Ramos (cell line): ENCODE data around the gene SEBOX.
"Not testable (repeated sequence)": the region's sequence is repeated elsewhere in the genome, so short reads cannot be mapped to it uniquely, and the experiment has no call there.

Source experiments
- in situ Hi-C: fragments of 300-500 bp; cut with MboI; formaldehyde crosslinking; loops from one replicate; pipeline ENCODE4 v1.14.3; 2022; ENCODE audit warnings: low sequenced_read_pairs; ENCODE audit not compliant: unreplicated experiment

SEBOX gene

DNA sequence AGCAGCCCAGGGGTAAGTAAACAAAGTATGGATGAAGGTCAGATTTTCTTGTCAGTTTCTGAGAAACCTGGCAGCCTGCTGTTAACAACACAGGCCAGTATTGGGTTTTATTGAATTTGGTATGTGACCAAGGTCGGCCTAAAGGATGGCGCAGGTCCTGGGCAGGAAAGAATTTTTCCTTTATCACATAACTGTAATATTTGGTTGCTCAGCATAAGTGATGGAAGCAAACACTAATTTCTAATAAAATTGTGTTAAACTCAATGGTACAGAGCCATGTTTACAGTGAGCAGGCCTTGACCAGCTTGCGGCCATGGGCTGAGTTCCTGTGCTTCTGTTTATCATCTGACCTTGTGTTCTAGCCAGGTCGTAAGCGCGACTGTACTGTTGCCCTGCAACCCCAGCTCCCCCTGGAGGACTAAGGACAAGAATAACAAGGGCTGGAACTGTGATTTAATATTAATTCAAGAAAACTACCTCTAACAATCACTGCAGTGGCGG, 18.2 kb downstream of the SEBOX start:
- in situ Hi-C loops, result no loop called here

DNA sequence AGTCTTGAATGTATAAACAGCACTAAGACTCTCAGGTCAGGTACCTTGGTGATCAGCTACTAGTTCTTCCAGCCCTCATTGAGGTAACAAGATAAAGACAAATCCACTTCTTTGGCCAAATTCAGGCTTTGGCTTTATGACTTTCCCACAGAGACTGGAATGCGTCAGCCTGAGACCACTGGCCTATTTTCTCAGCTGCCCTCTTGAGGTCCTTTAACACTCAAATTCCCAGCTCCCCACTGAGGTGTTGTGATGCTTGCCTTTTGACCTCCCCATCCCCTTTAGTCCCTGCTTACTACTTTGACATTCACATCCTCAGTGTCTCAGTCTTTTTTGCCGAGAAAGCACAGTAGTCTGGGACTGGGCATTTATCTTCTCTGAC, 18.8 kb downstream of the SEBOX start:
- in situ Hi-C loops, result no loop called here

DNA sequence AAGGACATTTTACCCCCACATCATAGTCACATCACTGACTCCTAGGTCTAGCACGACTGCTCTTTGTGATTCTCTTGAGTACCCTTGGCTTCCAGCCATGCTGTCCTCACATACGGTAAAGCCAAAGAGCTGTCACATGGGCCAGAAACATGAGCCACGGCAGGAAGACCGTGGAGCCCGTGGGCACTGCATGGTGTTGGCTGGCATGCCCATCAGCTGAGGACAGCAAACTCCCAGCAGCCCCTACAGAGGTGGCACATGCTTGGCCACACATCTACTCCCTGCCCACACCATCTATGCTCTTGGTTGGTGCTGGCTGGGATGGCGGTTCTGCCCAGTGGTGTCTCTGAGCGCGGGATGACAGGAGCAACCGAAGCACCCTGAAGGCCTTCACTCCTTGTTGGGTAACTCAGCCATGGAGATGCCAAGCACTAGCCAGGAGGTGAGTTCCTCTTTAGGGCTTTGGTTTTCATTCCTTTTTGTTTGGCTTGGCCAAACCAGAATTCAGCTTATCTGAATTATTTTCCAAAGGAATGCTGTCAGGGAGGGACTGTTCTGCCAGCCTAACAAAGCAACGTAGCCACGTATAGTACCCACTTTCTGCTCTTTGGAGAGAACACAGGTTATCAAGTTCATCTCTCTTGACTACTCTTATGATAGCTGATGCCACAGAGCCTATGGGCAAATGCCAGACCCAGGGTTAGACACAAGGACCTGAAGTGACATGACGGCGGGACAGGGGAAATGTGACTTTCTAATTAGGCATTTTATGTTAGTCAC, 19.4 kb downstream of the SEBOX start:
- in situ Hi-C loops, result no loop called here

DNA sequence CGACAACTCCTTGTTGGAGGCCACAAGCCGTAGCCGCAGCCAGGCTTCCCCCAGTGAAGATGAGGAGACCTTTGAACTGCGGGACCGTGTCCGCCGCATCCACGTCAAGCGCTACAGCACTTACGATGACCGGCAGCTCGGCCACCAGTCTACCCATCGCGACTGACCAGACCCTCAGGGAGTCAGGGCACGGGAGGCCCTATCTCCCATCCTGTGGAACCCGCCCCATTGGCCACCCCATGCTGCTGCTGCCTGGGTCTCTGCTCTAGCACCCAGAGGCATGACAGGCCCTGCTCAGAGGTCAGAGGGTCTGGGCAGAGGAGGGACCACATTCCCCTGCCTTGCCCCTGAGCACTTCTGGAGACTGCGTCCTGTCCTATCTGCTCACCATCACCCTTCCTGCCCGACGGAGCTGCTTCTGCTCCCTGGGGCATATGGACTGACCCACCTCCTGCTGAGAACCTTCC, 20.5 kb downstream of the SEBOX start:
- in situ Hi-C loops, result no loop called here

- in situ Hi-C loops, result no loop called here
These were observed 21.0 kb downstream of the SEBOX start for GRCh38 chr17:28344011-28344410.

DNA sequence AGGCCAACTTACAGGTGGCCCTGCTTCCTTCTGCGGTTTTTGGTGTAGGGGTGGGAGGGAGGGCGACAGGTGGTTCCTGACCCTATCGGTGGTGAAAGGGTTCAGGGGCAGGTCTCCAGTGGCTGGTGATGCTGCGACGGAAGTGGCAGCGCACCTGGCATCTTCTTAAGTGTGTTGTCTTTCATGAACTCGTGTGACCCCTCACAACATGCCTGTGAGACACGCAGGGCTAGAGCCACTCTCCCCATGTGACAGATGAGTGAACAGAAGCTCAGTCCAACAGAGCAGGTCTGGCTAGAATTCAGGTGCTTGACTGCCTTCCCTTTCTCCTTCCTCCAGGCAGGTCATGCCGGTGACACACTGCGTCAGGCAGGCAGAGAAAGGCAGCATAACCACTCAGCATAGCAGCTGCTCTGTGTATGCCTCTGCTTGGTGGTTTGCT, 21.5 kb downstream of the SEBOX start:
- in situ Hi-C loops, result no loop called here

- in situ Hi-C loops, result no loop called here
These were observed 22.7 kb downstream of the SEBOX start for GRCh38 chr17:28342313-28342712.

- in situ Hi-C loops, result no loop called here
These were observed 23.5 kb downstream of the SEBOX start for GRCh38 chr17:28341516-28341915.

DNA sequence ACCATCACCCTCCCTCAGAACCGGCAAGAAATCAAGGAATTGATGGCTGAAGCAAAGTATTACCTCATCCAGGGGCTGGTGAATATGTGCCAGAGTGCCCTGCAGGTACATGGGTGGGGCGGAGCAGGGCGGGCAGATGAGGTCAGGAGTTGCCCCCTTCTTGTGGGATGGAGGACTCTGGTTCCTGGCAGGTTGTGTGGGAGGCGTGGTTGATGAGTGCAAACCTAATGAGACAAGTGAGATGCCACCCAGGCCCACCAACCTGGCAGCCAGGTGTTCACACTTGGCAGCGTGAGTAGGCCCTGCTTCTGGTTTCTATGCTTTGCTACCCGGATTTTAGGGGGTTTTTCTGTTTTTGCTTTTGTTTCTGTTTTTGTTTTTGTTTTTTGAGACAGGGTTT, 24.6 kb downstream of the SEBOX start:
- in situ Hi-C loops, result no loop called here

DNA sequence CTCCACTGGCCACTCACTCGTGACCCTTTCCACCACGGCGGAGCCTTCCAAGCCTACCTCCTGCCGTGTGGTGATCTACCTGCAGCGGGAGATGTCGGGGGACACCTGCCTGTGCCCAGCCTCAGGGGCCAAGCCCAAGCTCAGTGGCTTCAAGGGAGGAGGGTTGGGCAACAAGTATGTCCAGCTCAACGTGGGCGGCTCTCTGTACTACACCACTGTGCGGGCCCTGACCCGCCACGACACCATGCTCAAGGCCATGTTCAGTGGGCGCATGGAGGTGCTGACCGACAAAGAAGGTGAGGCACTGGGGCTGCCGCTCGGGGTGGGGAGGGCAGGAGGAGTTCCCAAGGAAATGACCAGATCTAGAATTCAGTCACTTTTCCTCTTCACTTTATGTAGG, 25.6 kb downstream of the SEBOX start:
- in situ Hi-C loops, result no loop called here

DNA sequence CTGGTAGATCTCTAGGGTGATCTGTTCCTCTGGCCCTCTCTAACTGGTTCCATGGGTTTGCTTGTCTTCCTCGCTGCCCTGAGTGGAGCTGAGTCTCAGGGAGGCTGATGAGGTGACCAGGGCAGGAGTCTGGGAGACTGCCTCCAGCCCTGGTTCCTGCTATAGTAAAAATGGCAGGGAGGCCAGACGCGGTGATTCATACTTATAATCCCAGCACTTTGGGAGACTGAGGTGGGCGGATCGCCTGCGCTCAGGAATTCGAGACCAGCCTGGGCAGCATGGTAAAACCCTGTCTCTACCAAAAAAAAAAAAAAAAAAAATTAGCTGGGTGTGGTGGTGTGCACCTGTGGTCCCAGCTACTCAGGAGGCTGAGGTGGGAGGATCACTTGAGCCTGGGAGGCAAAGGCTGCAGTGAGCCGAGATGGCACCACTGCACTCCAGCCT, 26.2 kb downstream of the SEBOX start:
- in situ Hi-C loops, result not testable (repeated sequence)

- in situ Hi-C loops, result no loop called here
These were observed 26.8 kb downstream of the SEBOX start for GRCh38 chr17:28338056-28338768.

- in situ Hi-C loops, result no loop called here
These were observed 28.8 kb downstream of the SEBOX start for GRCh38 chr17:28335959-28336871.

GRCh38 chr17:28335201-28335958, 29.6 kb downstream of the SEBOX start, which contains the start of the genes IFT20 and TNFAIP1:
IFT20 (minus strand) TSS chr17:28335472; CDS start chr17:28331985, 3,487 bp downstream.
TNFAIP1 (plus strand) TSS chr17:28335761; CDS start chr17:28339522, 3,761 bp downstream.
- in situ Hi-C loops, result no loop called here

DNA sequence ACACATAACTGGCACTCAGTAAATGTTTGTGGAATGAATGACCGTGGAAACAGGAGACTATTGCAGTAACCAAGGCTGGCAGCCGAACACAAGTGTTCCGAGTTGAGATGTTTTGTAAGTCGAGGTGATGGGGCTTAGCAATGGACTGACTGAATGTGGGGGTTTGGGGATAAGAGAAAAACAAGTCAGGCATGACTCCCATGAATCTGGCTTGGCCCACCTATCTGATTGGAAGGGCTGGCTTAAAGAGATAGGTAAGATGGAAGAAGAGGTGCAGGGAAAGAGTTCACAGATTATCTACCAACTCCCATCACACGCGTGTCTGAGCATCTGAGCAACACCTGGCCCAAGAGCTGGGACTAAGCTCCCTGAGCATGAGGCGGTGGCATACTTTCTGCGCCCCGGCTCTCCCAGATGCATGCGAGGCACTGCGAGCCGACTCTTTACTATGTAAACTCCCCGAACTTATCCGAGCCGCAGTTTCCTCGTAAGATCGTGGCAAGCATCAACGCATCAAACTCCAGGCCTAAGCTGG, 30.3 kb downstream of the SEBOX start:
- in situ Hi-C loops, result no loop called here

DNA sequence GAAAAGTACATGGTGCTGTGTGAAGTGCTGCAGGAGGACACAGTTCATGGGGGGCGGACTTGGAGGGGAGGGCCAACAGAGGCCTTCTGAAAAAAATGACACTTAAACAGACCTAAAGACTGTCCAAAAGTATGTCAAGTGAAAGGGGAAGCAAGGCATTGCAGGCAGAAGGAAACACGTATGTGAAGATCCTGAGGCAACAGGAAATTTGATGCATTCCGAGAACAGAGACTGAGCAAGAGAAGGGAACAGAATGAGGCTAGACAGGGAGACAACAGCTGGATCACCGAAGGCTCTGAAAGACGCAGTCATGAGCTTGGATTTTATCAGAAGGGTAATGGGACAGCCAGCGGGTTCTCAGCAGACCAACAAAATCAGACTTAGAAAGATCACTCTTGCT, 30.8 kb downstream of the SEBOX start:
- in situ Hi-C loops, result no loop called here

- in situ Hi-C loops, result no loop called here
These were observed 31.8 kb downstream of the SEBOX start for GRCh38 chr17:28333083-28333746.

DNA sequence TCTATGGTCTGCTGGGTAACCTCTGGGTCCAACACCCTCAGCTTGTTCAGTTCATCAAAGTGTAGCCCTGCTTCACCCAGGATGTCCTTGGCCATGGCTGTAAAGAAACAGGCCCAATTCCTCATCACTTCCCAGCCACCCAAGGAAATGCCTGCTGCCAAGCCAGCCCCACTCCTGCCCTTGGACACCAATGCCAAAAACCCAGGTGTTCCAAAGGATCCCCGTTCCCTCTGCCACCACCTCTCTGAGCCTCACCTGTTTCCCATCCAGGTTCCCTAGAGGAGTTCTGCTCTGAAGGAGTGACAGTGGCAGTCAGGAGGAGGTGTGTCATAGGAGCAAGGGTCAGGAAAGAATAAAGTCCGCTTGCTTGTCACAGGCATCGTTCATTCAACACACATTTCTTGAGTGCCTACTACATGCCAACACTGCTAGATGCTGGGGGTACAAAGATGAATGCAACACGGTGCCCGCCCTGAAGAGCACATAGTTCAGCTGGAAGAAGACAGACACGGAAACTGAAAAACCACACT, 33.0 kb downstream of the SEBOX start:
- in situ Hi-C loops, result no loop called here
